ENCODE data around the gene PPP2R2C.

The PPP2R2C gene

GRCh38 chr4:6472008-6472386, 417 bp downstream of the PPP2R2C start:
- TF ChIP-seq, protein P1, sequence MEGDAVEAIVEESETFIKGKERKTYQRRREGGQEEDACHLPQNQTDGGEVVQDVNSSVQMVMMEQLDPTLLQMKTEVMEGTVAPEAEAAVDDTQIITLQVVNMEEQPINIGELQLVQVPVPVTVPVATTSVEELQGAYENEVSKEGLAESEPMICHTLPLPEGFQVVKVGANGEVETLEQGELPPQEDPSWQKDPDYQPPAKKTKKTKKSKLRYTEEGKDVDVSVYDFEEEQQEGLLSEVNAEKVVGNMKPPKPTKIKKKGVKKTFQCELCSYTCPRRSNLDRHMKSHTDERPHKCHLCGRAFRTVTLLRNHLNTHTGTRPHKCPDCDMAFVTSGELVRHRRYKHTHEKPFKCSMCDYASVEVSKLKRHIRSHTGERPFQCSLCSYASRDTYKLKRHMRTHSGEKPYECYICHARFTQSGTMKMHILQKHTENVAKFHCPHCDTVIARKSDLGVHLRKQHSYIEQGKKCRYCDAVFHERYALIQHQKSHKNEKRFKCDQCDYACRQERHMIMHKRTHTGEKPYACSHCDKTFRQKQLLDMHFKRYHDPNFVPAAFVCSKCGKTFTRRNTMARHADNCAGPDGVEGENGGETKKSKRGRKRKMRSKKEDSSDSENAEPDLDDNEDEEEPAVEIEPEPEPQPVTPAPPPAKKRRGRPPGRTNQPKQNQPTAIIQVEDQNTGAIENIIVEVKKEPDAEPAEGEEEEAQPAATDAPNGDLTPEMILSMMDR (IDR thresholded peaks at IDR 0.05; ENCODE audit: low read depth, low read length): no peak
- no peak for DNase-seq (ENCODE audit: extremely low read depth, low read depth)

DNA sequence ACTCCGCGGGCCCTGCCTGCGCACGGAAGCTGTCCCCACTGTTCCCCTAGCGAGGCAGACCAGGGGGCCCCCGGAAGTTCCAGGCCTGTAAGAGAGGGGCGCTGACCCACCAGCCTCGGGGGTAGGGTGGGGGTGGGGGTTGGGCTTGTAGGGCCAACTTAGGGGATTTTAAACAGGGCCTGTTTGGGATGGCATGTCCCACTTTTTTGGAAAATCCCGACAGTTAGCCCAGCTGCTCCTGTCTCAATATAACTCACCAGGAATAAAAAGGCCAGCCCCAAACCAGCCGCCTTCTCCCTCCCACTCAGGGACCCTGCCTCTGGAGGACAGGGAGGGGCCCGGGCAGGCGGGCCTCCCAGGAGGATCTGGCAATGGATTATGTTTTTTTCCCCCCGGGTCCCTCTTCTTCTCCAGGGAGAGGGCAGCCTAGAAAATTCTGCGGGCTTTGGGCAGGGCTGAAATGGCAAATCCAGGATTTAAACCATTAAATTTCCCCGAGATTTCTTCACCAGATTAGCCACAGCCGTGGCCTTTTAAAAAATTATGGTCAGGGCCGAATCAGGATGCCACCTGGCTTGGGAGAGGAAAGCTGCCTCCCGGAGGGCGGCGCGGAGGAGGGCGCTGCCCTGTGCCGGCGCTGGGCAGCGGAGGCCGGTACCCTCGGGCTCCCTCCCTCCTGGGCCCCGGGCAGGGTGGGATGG, 957 bp downstream of the PPP2R2C start:
- no peak for DNase-seq (ENCODE audit: extremely low read depth, low read depth)
- TF ChIP-seq, protein P1 (IDR thresholded peaks at IDR 0.05; ENCODE audit: low read depth, low read length): no peak

DNA sequence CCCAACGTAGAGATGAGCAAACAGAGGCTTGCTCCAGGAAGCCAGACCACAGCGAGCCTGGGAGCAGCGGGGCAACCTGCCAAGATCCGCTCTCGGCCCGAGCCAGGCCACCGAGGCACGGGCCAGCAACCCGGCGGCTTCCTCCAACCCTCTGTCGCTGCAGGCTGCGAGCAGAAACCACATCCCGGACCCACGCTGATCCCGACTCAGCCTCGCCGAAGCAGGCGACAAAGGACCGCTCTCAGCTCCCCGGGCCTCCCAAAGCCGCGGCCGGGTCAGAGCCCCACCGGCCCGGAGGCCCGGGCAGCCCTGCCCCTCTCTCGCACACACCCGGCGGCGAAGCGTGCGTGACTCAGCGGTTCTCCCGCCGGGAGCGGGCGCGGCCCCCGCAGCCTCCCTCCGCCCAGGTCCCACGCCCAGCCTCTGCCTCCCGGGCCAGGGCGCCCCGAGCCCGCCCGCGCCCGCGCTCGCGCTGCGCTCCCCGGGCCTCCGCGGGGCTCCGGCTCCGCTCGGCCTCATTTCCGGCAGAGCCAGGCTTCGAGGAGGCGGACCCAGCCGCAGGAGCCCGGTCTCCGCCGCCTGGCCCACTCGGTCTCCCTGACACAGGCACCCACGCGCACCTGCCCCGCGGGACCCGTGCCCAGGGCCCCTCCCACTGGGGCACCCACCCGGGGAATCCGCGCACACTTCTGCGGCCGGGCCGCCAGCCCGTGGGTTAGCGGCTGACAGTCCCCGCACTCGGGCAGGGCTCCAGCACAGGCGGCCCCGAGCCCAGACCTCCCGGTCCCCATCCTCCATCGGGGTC, 1.7 kb downstream of the PPP2R2C start:
- TF ChIP-seq, protein P1 (IDR thresholded peaks at IDR 0.05; ENCODE audit: low read depth, low read length): no peak
- no peak for DNase-seq (ENCODE audit: extremely low read depth, low read depth)

DNA sequence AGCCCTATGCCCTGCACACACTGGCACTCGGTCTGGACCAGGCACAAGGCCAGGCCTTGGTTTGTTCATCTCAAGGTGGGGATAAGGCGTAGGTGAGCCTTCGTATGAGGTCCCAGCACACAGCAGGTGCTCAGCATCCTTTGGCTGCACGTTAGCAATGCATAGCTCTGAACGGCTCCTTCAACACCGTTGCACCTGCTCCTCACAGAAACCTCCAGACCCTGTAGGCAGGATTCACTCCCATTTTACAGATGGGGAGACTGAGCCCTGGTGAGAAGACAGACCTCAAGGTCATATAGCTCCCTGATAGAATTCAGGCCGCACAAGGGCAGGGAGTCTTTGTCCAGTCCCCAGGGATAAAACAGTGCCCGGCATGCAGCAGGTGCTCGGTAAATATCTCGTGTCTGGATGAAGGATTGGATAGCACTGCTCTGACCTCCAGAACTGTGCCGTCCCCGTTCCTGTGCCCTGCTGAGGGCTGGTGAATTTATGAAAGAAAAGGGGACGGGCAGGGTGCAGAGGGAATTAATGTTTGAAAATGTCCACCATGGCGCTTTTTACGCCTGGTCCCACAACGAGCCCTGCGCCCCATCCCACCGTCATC, 2.4 kb downstream of the PPP2R2C start:
- TF ChIP-seq, protein P1 (IDR thresholded peaks at IDR 0.05; ENCODE audit: low read depth, low read length): no peak
- DNase-seq (ENCODE audit: extremely low read depth, low read depth): no peak

- no peak for DNase-seq (ENCODE audit: extremely low read depth, low read depth)
- TF ChIP-seq, protein P1 (IDR thresholded peaks at IDR 0.05; ENCODE audit: low read depth, low read length): no peak
Measured at GRCh38 chr4:6469144-6469543, 3.3 kb downstream of the PPP2R2C start.

DNA sequence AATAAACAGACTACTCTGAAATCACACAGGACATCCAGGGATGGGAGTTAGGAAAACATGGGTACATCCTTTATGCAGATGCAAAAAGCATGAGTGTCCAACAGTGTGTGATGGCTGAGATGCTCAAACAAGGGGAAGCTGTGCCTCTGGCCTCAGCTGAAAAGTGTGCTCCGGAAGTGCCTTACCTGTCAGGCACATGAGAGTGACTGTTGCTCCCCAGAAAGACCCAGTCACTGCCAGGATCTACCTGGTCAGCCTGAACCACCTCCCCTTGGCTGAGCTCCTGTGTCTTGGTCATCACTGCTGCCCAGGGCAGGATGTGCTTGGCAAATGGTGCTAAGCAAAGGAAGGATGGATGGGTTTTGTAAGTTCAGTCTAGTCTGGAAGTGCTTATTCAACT, 4.0 kb downstream of the PPP2R2C start:
- TF ChIP-seq, protein P1 (IDR thresholded peaks at IDR 0.05; ENCODE audit: low read depth, low read length): no peak
- DNase-seq (ENCODE audit: extremely low read depth, low read depth): no peak

- no peak for DNase-seq (ENCODE audit: extremely low read depth, low read depth)
- TF ChIP-seq, protein P1 (IDR thresholded peaks at IDR 0.05; ENCODE audit: low read depth, low read length): no peak
Measured at GRCh38 chr4:6467600-6467999, 4.8 kb downstream of the PPP2R2C start.

Data from AG09319 (cell line).